Loucy (cell line): ENCODE data around the gene NMT2.

Experiments
- CTCF ChIP-seq: fragments of 200-600 bp; sonication (generic); conservative IDR thresholded peaks from 2 replicates; pipeline ENCODE4 v1.5.1; 2014; ENCODE audit warnings: mild to moderate bottlenecking, antibody characterized with exemption, low read length
- EZH2phosphoT487 ChIP-seq: fragments of 200-600 bp; IDR thresholded peaks from 2 replicates; pipeline ENCODE4 v1.6.1; 2018; ENCODE audit warnings: antibody characterized with exemption, mild to moderate bottlenecking, moderate library complexity, borderline replicate concordance

- TF ChIP-seq CTCF (no peak), EZH2phosphoT487 (no peak)
Observed at GRCh38 chr10:15188603-15189002, 20.1 kb upstream of the NMT2 start.
